ENCODE data around the gene FRRS1.
"Not testable (repeated sequence)": the region's sequence is repeated elsewhere in the genome, so short reads cannot be mapped to it uniquely, and the experiment has no call there.

Gene FRRS1

GRCh38 chr1:99766378-99766800, at the start of gene FRRS1:
Gene FRRS1, minus strand, starts transcription at chr1:99766635. Its CDS starts 17,867 bp downstream, at chr1:99748768.
- DNase-seq: peak; percentile 34

GRCh38 chr1:99814373-99814900, 48.0 kb upstream of the FRRS1 start:
- DNase-seq: no peak

- no peak for DNase-seq
Observed at GRCh38 chr1:99811747-99812146, 45.3 kb upstream of the FRRS1 start.

- DNase-seq: no peak
Observed at GRCh38 chr1:99811075-99811474, 44.6 kb upstream of the FRRS1 start.

GRCh38 chr1:99808391-99809115, 42.1 kb upstream of the FRRS1 start:
- peak; percentile 73 for DNase-seq

GRCh38 chr1:99806882-99807281, 40.4 kb upstream of the FRRS1 start:
- no peak for DNase-seq

GRCh38 chr1:99801584-99801983, 35.1 kb upstream of the FRRS1 start:
- DNase-seq: no peak

GRCh38 chr1:99793861-99794260, 27.4 kb upstream of the FRRS1 start:
- not testable (repeated sequence) for DNase-seq

- no peak for DNase-seq
Observed at GRCh38 chr1:99789715-99790114, 23.3 kb upstream of the FRRS1 start.

GRCh38 chr1:99788896-99789295, 22.5 kb upstream of the FRRS1 start:
- no peak for DNase-seq

GRCh38 chr1:99786751-99787501, 20.5 kb upstream of the FRRS1 start:
- no peak for DNase-seq

GRCh38 chr1:99784809-99785255, 18.4 kb upstream of the FRRS1 start:
- peak; percentile 28 for DNase-seq

GRCh38 chr1:99784143-99784542, 17.7 kb upstream of the FRRS1 start:
- DNase-seq: no peak

GRCh38 chr1:99782920-99783319, 16.5 kb upstream of the FRRS1 start:
- DNase-seq: no peak

- DNase-seq: no peak
Observed at GRCh38 chr1:99782397-99782796, 16.0 kb upstream of the FRRS1 start.

GRCh38 chr1:99781798-99782197, 15.4 kb upstream of the FRRS1 start:
- no peak for DNase-seq

GRCh38 chr1:99777752-99778151, 11.3 kb upstream of the FRRS1 start:
- no peak for DNase-seq

GRCh38 chr1:99776120-99776519, 9.7 kb upstream of the FRRS1 start:
- DNase-seq: no peak

GRCh38 chr1:99772809-99773208, 6.4 kb upstream of the FRRS1 start:
- DNase-seq: no peak

- DNase-seq: no peak
Observed at GRCh38 chr1:99771513-99771918, 5.1 kb upstream of the FRRS1 start.

- DNase-seq: no peak
Observed at GRCh38 chr1:99768524-99769245, 2.2 kb upstream of the FRRS1 start.

GRCh38 chr1:99768104-99768503, 1.7 kb upstream of the FRRS1 start:
- DNase-seq: no peak

GRCh38 chr1:99764909-99765308, 1.5 kb downstream of the FRRS1 start:
- no peak for DNase-seq

Data from CD4-positive, alpha-beta T cell treated with Interleukin-12 subunit alpha and Interleukin-12 subunit beta, for 1 hour (primary cell).